H1 (cell line): Measurements from ENCODE around the gene TGFB2. TPM values are rescaled to one million over a fixed set of nuclear protein-coding genes. Genes with fewer than 3 reads are reported as not detected.

Source experiments
- CTCF ChIA-PET: fragments of 300-600 bp; sonication (Branson Sonifier 250); formaldehyde crosslinking; loops from one replicate; lab custom pipeline; 2021; ENCODE audit not compliant: partially characterized antibody; lab: Charles Lee
- POLR2A ChIA-PET: fragments of 300-600 bp; sonication (Branson Sonifier 250); formaldehyde crosslinking; loops from one replicate; lab custom pipeline; 2021; ENCODE audit warnings: inconsistent platforms; ENCODE audit not compliant: partially characterized antibody; lab: Charles Lee
- DNase-seq, 2 experiments: peaks; one replicate each; pipeline versions ENCODE4 v3.0.0 to v3.0.0-alpha.2; 2010 to 2022; ENCODE audit warnings: low spot score in 2 of 2, low read depth in 1 of 2, mixed read lengths in 1 of 2
- FAIRE-seq: peaks from 2 replicates; lab custom pipeline; 2011; peaks lifted over from hg19 to GRCh38; lab: Jason Lieb, UNC
- H2AFZ ChIP-seq: 2 replicates; pipeline ENCODE4 v1.8.1; 2012; ENCODE audit warnings: low read length, inconsistent platforms
- H2AK5ac ChIP-seq: 2 replicates; pipeline ENCODE4 v1.6.1; 2013; ENCODE audit warnings: low read depth, low read length
- H2BK120ac ChIP-seq: replicated peaks from 2 replicates; pipeline ENCODE3; 2013; ENCODE audit warnings: low read depth, low read length, inconsistent platforms
- H2BK12ac ChIP-seq: 2 replicates; pipeline ENCODE4 v1.6.1; 2013; ENCODE audit warnings: low read depth, low read length
- H2BK15ac ChIP-seq: 2 replicates; pipeline ENCODE4 v1.6.1; 2013; ENCODE audit warnings: low read length
- H2BK20ac ChIP-seq: 2 replicates; pipeline ENCODE4 v1.6.1; 2013; ENCODE audit warnings: low read length
- H2BK5ac ChIP-seq: 2 replicates; pipeline ENCODE4 v1.6.1; 2013; ENCODE audit warnings: low read depth, low read length
- H3K14ac ChIP-seq: 2 replicates; pipeline ENCODE4 v1.6.1; 2013; ENCODE audit warnings: inconsistent platforms; ENCODE audit not compliant: insufficient read length
- H3K18ac ChIP-seq: 2 replicates; pipeline ENCODE4 v1.6.1; 2013; ENCODE audit warnings: low read length; ENCODE audit errors: extremely low read depth
- H3K23ac ChIP-seq: 2 replicates; pipeline ENCODE4 v1.6.1; 2013; ENCODE audit warnings: inconsistent platforms; ENCODE audit not compliant: insufficient read length
- H3K23me2 ChIP-seq: 2 replicates; pipeline ENCODE4 v1.6.1; 2013; ENCODE audit warnings: low read depth, low read length
- H3K27ac ChIP-seq: 2 replicates; pipeline ENCODE4 v1.6.1; 2011; ENCODE audit warnings: low read depth, low read length, inconsistent platforms
- H3K27me3 ChIP-seq, 4 experiments: replicated peaks in 1 of 4; 1 replicate in 1 of 4; 2 replicates in 3 of 4; pipeline versions ENCODE4 v1.6.1 to v1.8.1; 2011 to 2013; ENCODE audit warnings: low read length in 3 of 4, mild to moderate bottlenecking in 3 of 4, inconsistent platforms in 2 of 4, mixed read lengths in 2 of 4, moderate library complexity in 1 of 4; ENCODE audit not compliant: control insufficient read depth in 3 of 4, insufficient read depth in 3 of 4; ENCODE audit errors: extremely low read depth in 1 of 4
- H3K36me3 ChIP-seq, 4 experiments: 2 replicates each; pipeline versions ENCODE4 v1.6.1 to v1.8.1; 2011 to 2013; ENCODE audit warnings: mild to moderate bottlenecking in 4 of 4, low read length in 3 of 4, moderate library complexity in 2 of 4, control low read depth in 1 of 4, inconsistent platforms in 1 of 4; ENCODE audit not compliant: insufficient read depth in 4 of 4, control insufficient read depth in 2 of 4
- H3K4ac ChIP-seq: replicated peaks from 2 replicates; pipeline ENCODE3; 2013; ENCODE audit warnings: low read length, low read depth, mixed read lengths, inconsistent platforms; ENCODE audit not compliant: insufficient read length
- H3K4me1 ChIP-seq, 4 experiments: replicated peaks in 1 of 4; 1 replicate in 1 of 4; 2 replicates in 3 of 4; pipeline versions ENCODE4 v1.6.1 to v1.8.1; 2011 to 2013; ENCODE audit warnings: low read length in 3 of 4, inconsistent platforms in 2 of 4, mixed read lengths in 1 of 4; ENCODE audit not compliant: insufficient read depth in 4 of 4, control insufficient read depth in 3 of 4
- H3K4me2 ChIP-seq, 2 experiments: 2 replicates each; pipeline versions ENCODE4 v1.6.1 to v1.8.1; 2011 to 2013; ENCODE audit warnings: low read depth in 2 of 2, low read length in 2 of 2, control low read depth in 1 of 2, inconsistent platforms in 1 of 2, mild to moderate bottlenecking in 1 of 2; ENCODE audit not compliant: insufficient read depth in 1 of 2
- H3K4me3 ChIP-seq, 4 experiments: fragments of 200-600, 300-600 bp in 1 of 4; sonication (generic), shearing (Covaris generic), sonication (Bioruptor Twin) in 1 of 4; 2 replicates each; pipeline versions ENCODE4 v1.5.1 to v1.8.1; 2011 to 2016; ENCODE audit warnings: low read length in 4 of 4, low read depth in 3 of 4, control low read depth in 2 of 4, inconsistent platforms in 2 of 4, mild to moderate bottlenecking in 2 of 4, mixed read lengths in 1 of 4, moderate library complexity in 1 of 4; ENCODE audit not compliant: insufficient read depth in 2 of 4; ENCODE audit errors: extremely low read depth in 1 of 4
- H3K56ac ChIP-seq: replicated peaks from 2 replicates; pipeline ENCODE3; 2013; ENCODE audit warnings: low read depth, mild to moderate bottlenecking, mixed read lengths, low read length, inconsistent platforms; ENCODE audit not compliant: insufficient read length
- H3K79me1 ChIP-seq: 2 replicates; pipeline ENCODE4 v1.6.1; 2013; ENCODE audit warnings: low read depth, low read length, control low read depth
- H3K79me2 ChIP-seq, 2 experiments: 2 replicates each; pipeline versions ENCODE4 v1.6.1 to v1.8.1; 2012 to 2013; ENCODE audit warnings: low read length in 2 of 2, mild to moderate bottlenecking in 2 of 2, inconsistent platforms in 1 of 2; ENCODE audit not compliant: insufficient read depth in 2 of 2, control insufficient read depth in 1 of 2
- H3K9ac ChIP-seq, 4 experiments: replicated peaks in 1 of 4; 1 replicate in 1 of 4; 2 replicates in 3 of 4; pipeline versions ENCODE4 v1.6.1 to v1.8.1; 2011 to 2013; ENCODE audit warnings: low read depth in 3 of 4, low read length in 3 of 4, control low read depth in 2 of 4, mild to moderate bottlenecking in 2 of 4, moderate library complexity in 2 of 4, inconsistent platforms in 1 of 4; ENCODE audit errors: extremely low read depth in 1 of 4
- H3K9me3 ChIP-seq, 2 experiments: 2 replicates each; pipeline versions ENCODE4 v1.6.1 to v1.8.1; 2012 to 2013; ENCODE audit warnings: mild to moderate bottlenecking in 2 of 2, moderate library complexity in 2 of 2, control low read depth in 1 of 2, inconsistent platforms in 1 of 2, low read depth in 1 of 2, low read length in 1 of 2, mixed read lengths in 1 of 2; ENCODE audit not compliant: insufficient read depth in 2 of 2
- H4K20me1 ChIP-seq, 2 experiments: replicated peaks in 1 of 2; 2 replicates each; pipeline versions ENCODE3 to v1.8.1; 2011 to 2013; ENCODE audit warnings: inconsistent platforms in 2 of 2, low read length in 2 of 2, mild to moderate bottlenecking in 1 of 2; ENCODE audit not compliant: insufficient read depth in 2 of 2, control insufficient read depth in 1 of 2
- H4K5ac ChIP-seq: 2 replicates; pipeline ENCODE4 v1.6.1; 2013; ENCODE audit warnings: low read length, low read depth, mixed read lengths, inconsistent platforms; ENCODE audit not compliant: insufficient read length
- H4K8ac ChIP-seq: 2 replicates; pipeline ENCODE4 v1.8.0; 2013; ENCODE audit warnings: mild to moderate bottlenecking, moderate library complexity, low read length, inconsistent platforms; ENCODE audit not compliant: insufficient read depth; ENCODE audit errors: extremely low read depth
- H4K91ac ChIP-seq: replicated peaks from 2 replicates; pipeline ENCODE3; 2013; ENCODE audit warnings: low read length, mixed read lengths, inconsistent platforms; ENCODE audit not compliant: insufficient read length
- BCL11A ChIP-seq, 2 experiments: IDR thresholded peaks; one replicate each; pipeline ENCODE4 v1.6.1; 2011; ENCODE audit warnings: low read depth in 2 of 2, low read length in 2 of 2, mild to moderate bottlenecking in 2 of 2
- CHD2 ChIP-seq: IDR thresholded peaks from 2 replicates; pipeline ENCODE4 v1.6.1; 2012; ENCODE audit warnings: low read length, improper control_type of control experiment
- E2F6 ChIP-seq: IDR thresholded peaks from 2 replicates; pipeline ENCODE4 v1.6.1; 2012; ENCODE audit warnings: inconsistent platforms
- JUND ChIP-seq: IDR thresholded peaks from 2 replicates; pipeline ENCODE4 v1.6.1; 2011; ENCODE audit warnings: mild to moderate bottlenecking, improper control_type of control experiment, low read length
- KDM5A ChIP-seq: fragments of 200-600 bp; IDR thresholded peaks from 2 replicates; pipeline ENCODE4 v1.7.1; 2012; ENCODE audit warnings: mild to moderate bottlenecking, low read length, inconsistent platforms, mixed read lengths
- NANOG ChIP-seq: IDR thresholded peaks from 2 replicates; pipeline ENCODE4 v1.6.1; 2011; ENCODE audit warnings: low read length, low read depth, mild to moderate bottlenecking, inconsistent platforms; ENCODE audit not compliant: insufficient read depth, poor library complexity, severe bottlenecking
- NRF1 ChIP-seq: IDR thresholded peaks from 2 replicates; pipeline ENCODE4 v1.6.1; 2011; ENCODE audit warnings: mild to moderate bottlenecking, low read depth, low read length, improper control_type of control experiment
- PHF8 ChIP-seq: fragments of 200-600 bp; sonication (generic); conservative IDR thresholded peaks from 2 replicates; pipeline ENCODE4 v1.7.1; 2012; ENCODE audit warnings: low read depth, mild to moderate bottlenecking, inconsistent platforms, low read length, moderate library complexity
- POLR2A ChIP-seq, 2 experiments: IDR thresholded peaks; 1 replicate in 1 of 2; 2 replicates in 1 of 2; pipeline ENCODE4 v1.6.1; 2011; ENCODE audit warnings: low read depth in 2 of 2, low read length in 2 of 2, mild to moderate bottlenecking in 2 of 2; ENCODE audit errors: control extremely low read depth in 1 of 2
- SRF ChIP-seq: IDR thresholded peaks from 2 replicates; pipeline ENCODE4 v1.6.1; 2011; ENCODE audit warnings: mild to moderate bottlenecking, low read depth, low read length, moderate library complexity
- WGBS, 2 experiments: shearing (Covaris generic) in 1 of 2; methylation state at CpG; one replicate each; pipeline versions ENCODE4 v1.1.6 to v1.1.7; 2013 to 2015; ENCODE audit warnings: low lambda C conversion rate in 2 of 2, mixed read lengths in 2 of 2, inconsistent platforms in 1 of 2, low coverage in 1 of 2, missing lambda C conversion rate in 1 of 2; ENCODE audit not compliant: insufficient replicate concordance in 2 of 2, insufficient coverage in 1 of 2, insufficient read length in 1 of 2; ENCODE audit errors: extremely low coverage in 1 of 2, missing lambda C conversion rate in 1 of 2; 5-methylcytosine and 5-hydroxymethylcytosine counted together
- polyA plus RNA-seq, 7 experiments: library from polyadenylated mRNA; depleted of rRNA in 3 of 7; stranded (reverse) in 5 of 7; unstranded in 2 of 7; fragments of >200 nt in 5 of 7; fragments of 200-250 nt in 2 of 7; gene quantifications; 1 replicate in 5 of 7; 2 replicates in 1 of 7; 4 replicates in 1 of 7; pipeline versions ENCODE4 v1.2.1 to v1.2.3, GENCODE V29; 2011 to 2013; ENCODE audit warnings: missing spikeins in 2 of 7, mixed read lengths in 2 of 7
- total RNA-seq: library from RNA; stranded (reverse); fragmentation: NEBNext Ultra II Directional; extraction: Animal tissue kit (Norgen Biotek cat#: 25700); gene quantifications from 2 replicates; pipeline ENCODE4 v1.2.1, GENCODE V29; 2021
- TF ChIP-seq, protein P1 (sequence below): IDR thresholded peaks from 2 replicates; pipeline ENCODE4 v1.6.1; 2012; ENCODE audit warnings: low read length, inconsistent platforms

The TGFB2 gene
- total and polyA plus RNA-seq, 2 of the 8 experiments (the other 6 are each of a cell fraction or from before 2014, with no cell fraction given) = 0.26 to 0.84 TPM

DNA sequence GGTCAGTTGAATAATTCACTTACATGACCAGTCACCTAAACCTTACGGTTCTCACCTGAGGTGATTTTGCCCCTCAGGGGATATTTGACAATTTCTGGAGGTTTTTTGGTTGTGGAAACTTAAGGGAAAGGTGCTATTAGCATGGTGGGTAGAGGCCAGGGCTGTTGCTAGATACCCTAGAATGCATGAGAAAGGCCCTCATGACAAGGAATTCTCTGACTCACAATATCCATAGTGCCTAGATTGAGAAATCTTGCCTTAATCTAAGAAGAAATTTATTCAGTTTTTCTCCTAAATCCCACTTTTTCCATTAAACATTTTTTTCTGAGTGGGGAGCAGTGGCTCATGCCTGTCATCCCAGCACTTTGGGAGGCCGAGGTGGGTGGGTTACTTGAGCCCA is 119.7 kb downstream of the TGFB2 start:
- CTCF ChIA-PET = interaction anchor here (0.6 kb wide), 1 partner anchor 1860 kb away, joined by 3 read pairs; no protein-coding TSS in a partner anchor
- Histone ChIP-seq H3K27me3 (no peaks in the 10 kb centered on the region), H3K14ac (no peak overlapping the region), H4K8ac (no peak overlapping the region), H3K36me3 (no peaks in the 10 kb centered on the region), H3K4me2 (no peak overlapping the region), H3K27ac (no peak overlapping the region), H3K9me3 (no peaks in the 10 kb centered on the region), H2BK120ac (no peak overlapping the region), H3K4me3 (no peak overlapping the region), H3K23ac (no peak overlapping the region), H4K91ac (no peak overlapping the region), H2BK15ac (no peak overlapping the region), H3K56ac (no peak overlapping the region), H3K79me2 (no peaks in the 10 kb centered on the region), H4K20me1 (no peaks in the 10 kb centered on the region), H3K18ac (no peak overlapping the region), H3K4ac (no peak overlapping the region), H3K4me1 (peaks cover 0 to 5% (median 4%) of the 10 kb centered on the region in 4 experiments; a peak in 3 of 7 replicates), H3K9ac (no peak overlapping the region), H2AFZ (no peak overlapping the region), H2BK20ac (no peak overlapping the region), H2AK5ac (no peak overlapping the region), H3K79me1 (no peaks in the 10 kb centered on the region), H2BK12ac (no peak overlapping the region), H4K5ac (no peak overlapping the region), H2BK5ac (no peak overlapping the region), H3K23me2 (no peaks in the 10 kb centered on the region)
- DNase-seq = no peak
- WGBS, 2 experiments = 96% methylated on average over 2 of the region's 2 CpGs; no CpG with 5 or more reads in 1 of the 2 experiments
- TF ChIP-seq PHF8 (no peak), BCL11A (IDR thresholded peaks at IDR 0.05; ENCODE audit: low read depth in 2 of 2, low read length in 2 of 2) (no peak), NRF1 (no peak), E2F6 (no peak), POLR2A (IDR thresholded peaks at IDR 0.05; ENCODE audit: control extremely low read depth in 1 of 2, low read depth in 2 of 2, low read length in 2 of 2) (no peak), NANOG (no peak), CHD2 (no peak), JUND (no peak), KDM5A (no peak), SRF (no peak)
- TF ChIP-seq, protein P1, sequence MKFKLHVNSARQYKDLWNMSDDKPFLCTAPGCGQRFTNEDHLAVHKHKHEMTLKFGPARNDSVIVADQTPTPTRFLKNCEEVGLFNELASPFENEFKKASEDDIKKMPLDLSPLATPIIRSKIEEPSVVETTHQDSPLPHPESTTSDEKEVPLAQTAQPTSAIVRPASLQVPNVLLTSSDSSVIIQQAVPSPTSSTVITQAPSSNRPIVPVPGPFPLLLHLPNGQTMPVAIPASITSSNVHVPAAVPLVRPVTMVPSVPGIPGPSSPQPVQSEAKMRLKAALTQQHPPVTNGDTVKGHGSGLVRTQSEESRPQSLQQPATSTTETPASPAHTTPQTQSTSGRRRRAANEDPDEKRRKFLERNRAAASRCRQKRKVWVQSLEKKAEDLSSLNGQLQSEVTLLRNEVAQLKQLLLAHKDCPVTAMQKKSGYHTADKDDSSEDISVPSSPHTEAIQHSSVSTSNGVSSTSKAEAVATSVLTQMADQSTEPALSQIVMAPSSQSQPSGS = no peak
- POLR2A ChIA-PET = no interaction called here
- FAIRE-seq = no peak
